HG03342 (cell line): ENCODE data around the gene TUBA4A.
A peak's percentile ranks its signal among the peaks of the same experiment; 100 is the strongest.

Experiments
- ATAC-seq: cut with Tn5 transposase; IDR thresholded peaks from one replicate; pipeline ENCODE4 v1.9.1; 2021; ENCODE audit warnings: mild to moderate bottlenecking, moderate library complexity; ENCODE audit not compliant: unreplicated experiment

TUBA4A gene

DNA sequence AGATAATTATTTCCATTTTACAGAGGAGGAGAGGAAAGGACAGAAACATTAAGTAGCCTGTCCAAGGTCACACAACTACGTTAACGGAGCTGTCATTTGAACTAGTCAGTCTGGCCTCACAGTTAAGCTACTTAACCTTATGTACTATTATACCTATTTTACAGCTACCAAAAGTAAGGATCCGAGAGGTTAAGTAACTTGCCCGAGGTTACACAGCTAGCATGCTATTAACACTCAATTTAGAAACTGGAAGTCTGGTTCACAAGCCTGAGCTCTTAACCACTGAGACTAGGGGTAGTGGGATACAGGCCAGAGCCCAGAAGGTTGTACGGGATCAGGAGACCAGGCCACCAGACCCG, 8.9 kb downstream of the TUBA4A start:
- no peak for ATAC-seq

DNA sequence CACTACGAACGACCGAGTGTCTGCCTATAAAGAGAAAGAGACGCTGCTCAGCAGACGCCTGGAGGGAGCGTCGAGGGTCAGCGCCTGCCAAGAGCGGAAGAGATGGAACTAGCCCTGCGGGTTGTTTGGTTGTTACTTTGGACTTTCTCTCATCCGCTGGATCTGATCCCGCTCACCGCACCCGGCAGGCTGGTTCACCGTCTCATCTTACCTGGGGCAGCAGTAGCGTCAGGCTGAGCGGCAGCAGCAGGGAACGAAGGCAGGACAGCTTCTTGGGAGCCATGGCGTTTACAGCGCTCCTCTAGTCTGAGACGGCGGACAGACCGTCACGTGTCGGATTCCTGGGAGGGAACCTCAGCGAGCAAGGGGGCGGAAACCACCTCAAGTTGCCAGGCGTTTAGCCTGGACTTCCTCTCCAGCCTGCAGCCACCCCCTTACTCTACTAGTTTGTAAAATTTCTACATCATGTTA, 10.4 kb downstream of the TUBA4A start:
- ATAC-seq = no peak

DNA sequence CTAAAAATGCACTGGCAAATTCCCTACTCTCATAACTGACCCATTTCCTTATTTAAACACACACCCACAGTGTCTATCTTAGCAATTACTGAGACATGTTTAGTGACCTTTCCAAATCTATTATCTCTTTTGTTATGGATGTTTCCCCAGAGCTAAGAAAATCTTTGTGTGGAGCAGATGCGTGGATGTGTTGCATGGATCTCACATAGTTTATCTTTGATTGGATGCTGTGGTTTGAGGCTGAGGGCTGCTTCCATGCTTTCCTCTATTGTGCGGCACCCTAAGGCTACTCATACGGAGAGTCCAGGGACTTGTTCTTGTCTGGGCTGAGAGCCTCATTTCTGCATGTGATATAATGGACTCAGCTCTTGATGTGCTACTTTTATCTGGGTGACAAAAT, 19.4 kb downstream of the TUBA4A start:
- ATAC-seq = no peak

DNA sequence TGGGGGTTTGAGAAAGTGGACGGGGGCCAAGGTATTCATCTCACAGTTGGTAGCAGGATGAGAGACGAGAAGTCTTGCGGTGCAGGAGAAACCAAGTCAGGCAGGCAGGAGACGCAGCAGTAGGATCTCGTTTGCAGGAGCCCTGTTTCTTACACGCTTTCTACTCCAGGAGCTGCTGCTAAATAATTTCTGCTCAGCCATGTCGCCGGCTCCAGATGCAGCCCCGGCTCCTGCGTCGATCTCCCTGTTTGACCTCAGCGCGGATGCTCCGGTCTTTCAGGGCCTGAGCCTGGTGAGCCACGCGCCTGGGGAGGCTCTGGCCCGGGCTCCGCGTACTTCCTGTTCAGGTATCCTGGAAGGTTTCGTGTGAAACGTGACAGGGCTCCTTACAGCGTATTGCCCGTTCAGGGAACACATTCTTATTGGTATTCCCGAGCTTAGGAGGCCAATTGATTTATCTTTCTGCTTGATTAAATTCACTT, 23.6 kb downstream of the TUBA4A start:
- peak; percentile 20 for ATAC-seq

DNA sequence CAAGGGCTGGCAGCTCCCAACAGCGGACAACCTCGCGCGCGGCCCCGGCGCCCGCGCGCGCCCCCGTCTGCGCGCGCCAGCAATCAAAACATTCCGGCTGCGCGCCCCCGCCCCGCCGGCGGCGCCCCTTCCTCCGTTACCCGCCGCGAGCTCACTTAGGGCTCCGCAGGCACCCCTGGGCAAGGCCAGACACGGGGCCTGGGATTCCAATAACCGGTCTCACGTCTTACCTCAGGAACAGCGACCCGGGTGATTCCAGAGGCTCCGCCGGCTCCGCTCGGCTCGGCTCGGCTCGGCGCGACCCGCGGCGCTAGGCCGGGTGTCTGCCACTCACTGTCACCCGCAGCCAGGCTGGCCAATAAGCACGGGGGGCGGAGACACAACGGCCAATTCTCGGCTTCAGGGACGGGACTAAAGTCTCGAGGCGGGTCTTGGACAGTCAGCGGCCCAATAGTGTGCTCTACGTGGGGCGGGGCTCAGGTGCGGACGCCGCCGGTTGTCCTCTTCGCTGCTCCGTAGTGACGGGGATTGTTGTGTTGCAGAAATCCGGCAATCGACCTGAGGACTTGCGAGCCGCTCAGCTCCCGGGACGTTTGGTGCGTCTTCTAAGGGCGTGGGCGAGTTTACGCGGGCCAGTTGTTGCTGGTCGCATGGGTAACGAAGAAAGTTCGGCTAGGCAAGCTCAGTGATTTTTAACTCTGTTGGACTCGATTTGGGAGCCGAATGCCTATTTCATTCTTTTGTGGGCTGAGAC, 24.2 kb downstream of the TUBA4A start, which contains the start of the genes ANKZF1 and ATG9A:
TSS of gene ANKZF1 (plus strand) at position 502 of the 754 bp plus-strand sequence. CDS start 452 bp downstream, outside the sequence.
TSS of gene ATG9A (minus strand) at position 332 of the 754 bp plus-strand sequence. CDS start 1,612 bp downstream, outside the sequence.
- peak; percentile 96 for ATAC-seq

DNA sequence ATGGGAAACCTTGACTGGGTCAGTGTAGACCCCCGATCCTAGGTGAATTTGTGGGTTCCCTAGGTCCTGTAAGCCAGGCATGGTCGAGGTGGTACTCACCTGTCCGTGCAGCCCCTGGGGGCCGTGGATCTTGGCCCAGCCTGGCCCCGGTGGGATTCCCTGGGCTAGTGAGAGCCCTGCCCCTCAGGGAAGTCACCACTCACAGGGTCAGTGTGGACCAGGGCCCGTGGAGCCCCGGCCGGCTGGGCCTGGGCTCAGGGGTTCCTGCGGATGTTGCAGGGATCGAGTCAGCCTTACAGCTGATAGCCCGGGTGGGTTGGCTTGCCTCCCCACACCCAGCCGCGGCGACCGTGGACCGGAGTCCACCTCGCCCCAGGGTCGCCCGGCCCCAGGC, 24.8 kb downstream of the TUBA4A start:
- no peak for ATAC-seq

DNA sequence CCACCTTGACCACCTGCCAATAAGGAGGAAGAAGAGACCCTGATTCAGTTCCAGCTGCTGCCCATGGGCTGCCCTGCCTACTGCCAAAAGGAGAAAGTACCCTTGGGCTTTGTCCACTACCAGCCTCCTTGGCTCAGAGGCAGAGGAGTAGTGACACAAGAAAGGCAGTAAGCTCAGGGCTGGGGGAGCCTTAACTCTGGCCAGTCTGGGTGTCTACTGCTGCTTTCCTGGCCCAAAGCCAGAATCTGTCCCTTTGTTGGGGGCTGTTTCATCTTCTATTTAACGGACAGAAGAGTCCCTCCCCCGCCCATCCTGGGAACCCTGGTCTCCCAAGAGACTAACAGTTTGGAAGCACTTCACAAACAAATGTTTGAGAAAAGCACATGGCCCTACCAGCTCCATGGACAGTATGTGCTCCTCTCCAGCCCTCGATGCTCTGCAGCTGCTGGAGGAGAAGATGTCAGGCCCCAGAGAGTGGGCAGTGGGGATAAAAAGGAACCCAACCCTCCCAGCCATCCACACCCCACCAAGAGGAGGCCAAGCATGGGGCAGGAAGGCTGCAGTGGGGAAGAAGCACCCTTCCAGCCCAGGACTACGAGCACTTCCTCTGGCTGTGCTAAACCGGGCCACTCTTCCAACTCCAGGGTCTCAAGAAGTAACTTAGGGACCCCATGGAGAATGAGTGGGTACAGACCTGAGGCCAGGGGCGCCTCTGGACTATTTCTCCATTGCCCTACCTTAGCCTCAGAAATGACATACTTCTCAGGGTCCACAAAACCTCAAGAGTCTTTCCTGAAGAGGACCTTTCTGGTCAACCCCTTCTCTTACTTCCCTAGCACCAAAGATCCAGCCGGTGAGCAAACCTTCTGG, 25.4 kb downstream of the TUBA4A start:
- ATAC-seq = no peak

DNA sequence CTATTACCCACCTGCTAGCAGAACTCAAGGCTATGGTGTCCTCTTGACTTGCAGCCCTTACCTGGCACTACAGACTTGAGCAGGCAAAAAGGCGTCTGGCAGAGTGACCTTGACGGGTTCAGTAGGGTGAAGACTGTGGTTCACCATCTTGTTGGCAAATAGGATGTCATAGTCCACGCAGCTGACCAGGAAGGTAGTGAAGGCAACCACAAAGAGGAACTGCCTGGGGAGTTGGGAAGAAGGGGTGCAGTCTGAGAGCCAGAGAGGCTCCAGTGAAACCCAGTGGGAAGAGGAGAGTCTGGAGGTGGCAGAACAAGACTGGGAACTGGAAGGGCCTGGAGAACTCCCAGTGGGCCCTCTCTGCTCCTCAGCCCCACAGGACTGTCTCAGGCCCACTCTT, 28.4 kb downstream of the TUBA4A start:
- ATAC-seq = no peak

DNA sequence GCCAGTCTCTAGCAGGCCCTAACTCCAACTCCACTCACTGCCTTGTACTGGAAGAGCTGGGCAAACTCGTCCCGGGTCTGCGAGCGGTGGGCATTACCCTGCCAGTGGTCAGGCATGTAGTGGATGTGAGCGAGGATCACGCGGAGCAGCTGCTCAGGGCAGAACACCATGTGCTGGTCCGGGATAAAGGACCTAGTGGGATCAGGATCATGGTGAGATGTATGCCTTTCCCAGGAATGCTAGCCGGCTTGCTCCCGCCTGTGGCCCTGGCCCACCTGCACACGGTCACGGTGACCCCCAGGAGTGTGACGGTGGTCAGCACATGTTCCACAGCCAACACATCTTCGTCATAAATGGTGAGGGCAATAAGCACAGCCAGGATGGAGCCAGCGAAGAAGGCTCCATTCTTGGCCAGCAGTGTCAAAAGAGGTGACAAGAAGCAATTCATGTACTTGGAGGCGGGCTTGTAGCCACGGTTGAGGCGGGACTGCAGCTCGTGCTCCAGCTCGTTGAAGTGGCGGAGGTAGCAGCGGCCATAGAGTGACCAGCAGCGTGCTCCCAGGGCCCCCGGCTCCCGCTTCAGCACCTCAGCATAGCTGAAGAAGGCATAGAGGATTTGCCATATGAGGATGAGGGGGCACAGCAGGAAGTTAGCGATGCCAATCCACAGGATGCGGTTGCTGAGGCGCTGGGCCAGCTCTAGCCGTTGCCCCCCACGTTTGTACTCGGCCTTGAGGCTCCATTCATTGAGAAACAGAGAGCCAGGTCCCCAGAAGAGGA, 29.7 kb downstream of the TUBA4A start:
- no peak for ATAC-seq

DNA sequence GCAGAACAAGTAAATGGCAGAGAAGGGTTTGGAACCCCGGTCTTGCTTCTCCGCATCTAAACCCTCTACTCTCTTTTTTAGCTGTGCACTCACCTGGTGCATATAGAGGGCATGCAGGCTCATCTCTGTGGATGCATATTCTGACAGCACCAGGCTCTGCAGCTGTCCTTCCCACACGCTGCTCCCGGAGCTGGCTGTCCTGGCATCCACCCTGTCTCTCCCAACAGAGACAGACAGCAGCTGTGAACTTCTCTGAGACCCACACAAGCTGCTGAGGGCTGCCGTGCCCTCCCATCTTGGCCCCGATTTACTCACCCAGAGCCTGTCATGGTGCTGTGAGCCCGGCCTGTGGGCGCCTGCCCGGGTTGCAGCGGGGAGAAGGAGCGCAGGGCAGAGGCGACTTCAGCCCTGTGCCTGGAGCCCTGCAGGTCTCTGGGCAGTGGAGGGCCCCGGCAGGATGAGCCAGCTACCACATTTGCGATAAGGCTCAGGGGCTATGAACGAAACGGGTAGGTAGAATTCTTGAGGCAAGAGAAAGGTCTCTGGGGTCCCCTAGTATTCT, 31.7 kb downstream of the TUBA4A start:
- no peak for ATAC-seq

DNA sequence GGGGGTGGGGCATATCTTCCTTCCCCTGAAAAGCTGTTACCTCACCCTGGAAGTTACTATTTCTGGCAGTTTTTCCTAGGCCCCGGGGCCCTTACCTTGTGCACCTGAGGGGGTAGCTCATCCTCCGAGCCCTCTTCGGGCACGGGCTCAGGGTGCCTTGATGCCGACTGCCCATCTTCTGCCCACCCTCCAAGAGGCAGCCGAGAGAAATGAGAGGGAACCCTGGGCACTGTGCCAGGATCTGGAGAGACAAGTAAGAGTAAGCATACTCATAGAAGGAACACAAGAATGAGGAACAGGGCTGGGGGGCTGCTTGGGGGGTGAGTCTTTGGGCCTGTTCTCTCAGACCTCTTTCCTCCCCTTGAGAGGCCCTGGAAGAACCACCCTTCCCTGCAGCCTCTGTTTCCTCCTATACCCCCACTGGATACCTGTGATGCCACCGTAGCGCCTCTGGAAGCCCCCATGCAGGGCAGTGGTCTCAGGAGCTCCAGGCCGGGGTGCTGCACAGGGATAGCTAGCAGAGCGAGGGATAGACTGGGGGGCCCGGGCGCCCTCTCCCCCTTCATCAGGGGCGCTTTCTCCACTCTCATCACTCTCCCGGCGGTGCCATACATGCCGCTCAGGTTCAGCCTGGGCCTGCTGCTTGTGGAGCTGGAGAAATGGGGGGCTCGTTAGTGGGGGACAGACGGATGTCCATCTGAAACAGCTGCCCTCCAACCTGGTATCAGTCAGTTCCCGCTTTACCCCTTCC, 32.9 kb downstream of the TUBA4A start:
- no peak for ATAC-seq

DNA sequence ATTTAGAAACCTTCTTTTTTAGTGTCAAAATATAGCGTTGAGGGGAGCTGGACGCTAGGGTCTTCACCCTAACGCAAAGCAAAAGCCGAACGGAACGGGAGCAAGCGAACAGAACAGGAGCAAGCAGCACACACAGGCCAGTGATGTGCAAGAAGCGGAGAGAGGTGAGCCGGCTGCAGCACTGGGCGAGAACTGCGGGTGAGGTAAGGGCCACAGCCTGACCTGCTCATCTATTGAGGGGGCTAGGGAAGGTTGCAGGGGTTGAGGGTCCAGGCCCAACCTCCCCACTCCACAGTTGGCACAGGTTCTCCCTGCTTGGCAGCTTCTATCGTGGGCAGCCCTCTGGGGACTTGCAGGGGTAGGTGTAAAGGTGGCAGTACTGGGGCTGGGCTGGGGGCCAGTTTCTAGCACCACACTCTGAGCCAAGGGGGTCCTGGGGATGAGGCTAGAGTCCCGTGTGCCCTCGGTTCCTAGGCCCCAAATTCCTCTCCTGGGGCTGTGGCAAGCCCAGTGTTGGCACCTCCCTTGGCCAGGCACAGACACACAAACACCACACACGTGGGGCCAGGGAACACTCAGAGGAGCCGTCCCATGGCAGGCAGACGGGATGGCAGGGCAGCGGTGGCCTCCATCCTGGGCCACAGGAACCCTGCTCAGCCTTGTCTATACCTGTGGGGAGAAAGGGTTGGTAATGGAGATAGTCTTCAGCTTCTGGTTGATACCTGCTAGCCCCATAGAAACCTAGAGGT, 33.8 kb downstream of the TUBA4A start:
- no peak for ATAC-seq

DNA sequence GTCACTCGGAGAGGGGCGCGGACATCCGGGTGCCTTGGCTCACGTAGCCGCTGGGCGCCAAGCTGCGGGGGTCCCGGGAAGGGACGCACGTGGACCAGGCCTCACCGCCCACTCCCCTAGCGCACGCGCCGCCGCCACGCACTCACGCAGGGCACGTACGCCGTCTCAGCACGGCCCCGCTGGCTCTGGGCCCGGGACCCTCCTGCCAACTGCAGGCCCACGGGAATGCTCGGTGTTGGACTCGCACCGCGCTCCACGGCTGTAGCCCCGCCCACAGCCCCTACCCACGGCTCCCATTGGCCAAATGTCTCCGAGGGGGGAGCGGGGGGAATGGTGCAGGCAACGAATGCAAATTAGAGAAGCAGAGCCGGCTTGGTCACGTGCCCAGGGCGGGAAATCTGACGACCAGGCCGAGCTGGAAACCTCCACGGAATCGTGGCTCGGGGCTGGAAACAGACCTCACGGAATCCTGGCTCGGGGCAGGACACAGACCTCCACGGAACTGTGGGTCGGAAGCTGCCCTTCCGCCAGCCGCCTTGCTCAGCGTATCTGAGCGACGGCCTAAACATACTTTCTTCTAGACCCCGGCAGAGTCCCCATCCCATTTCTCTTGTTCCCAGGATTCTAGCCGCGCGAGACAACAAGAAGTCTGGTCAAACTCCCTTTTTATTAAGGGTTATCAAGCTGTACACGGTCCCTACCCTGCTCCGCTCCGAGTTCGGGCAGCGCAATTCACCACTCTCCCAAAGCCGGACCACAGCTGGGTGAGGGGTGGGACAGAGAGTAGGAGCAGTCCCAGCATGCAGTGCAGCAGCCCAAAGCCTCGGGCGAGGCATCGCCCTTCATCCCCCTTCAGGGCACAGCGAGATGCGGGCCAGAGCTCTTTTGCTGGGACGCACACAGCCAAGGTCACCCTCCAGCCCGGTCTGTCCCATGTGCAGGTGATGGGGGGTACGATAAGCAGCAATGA, 34.7 kb downstream of the TUBA4A start, which contains the start of gene ABCB6:
TSS of gene ABCB6 (minus strand) at position 227 of the 970 bp plus-strand sequence. CDS start 285 bp downstream, outside the sequence.
- peak; percentile 76 for ATAC-seq

DNA sequence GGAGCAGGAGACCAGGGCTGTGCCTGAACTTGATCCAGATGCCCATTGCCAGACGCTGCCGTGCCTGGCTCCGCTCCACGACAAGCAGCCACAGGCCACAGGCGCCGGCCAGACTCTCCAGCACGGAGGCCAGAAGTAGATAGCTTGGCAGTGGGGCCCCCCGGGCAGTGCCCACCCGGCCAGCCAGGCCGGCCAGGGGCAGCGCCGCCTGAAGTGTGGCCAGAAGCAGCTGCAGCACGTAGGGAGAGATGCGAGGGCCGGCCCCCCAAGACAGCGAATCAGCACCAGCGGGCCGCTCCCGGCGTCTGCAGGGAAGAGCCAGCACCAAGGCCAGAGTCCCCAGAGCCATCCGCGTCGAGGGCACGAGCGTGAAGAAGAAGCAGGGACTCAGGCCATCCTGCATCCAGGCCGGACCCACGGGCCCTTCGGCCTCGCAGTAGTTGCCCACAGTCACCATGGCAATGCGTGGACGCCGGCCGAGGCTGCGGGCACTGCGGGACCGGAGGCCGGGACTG, 35.4 kb downstream of the TUBA4A start:
- ATAC-seq = peak; percentile 24

DNA sequence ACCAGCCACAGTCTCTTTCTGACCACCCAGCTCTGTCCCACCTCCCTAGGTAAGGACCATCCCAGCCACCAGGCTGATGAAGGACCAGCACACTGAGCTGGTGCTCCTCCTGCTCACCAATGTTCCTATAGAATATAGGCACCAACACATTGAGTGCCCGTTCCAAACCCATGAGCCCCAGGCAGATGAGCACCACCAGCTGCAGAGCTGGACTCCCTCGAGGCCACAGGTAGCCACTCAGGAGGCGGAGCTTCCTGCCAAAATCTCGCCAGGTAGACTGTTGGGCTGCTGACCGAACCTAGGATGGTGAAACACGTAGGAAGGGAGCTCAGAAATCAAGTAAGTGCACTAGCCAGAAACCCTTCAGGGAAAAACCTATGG, 37.2 kb downstream of the TUBA4A start:
- ATAC-seq = no peak

DNA sequence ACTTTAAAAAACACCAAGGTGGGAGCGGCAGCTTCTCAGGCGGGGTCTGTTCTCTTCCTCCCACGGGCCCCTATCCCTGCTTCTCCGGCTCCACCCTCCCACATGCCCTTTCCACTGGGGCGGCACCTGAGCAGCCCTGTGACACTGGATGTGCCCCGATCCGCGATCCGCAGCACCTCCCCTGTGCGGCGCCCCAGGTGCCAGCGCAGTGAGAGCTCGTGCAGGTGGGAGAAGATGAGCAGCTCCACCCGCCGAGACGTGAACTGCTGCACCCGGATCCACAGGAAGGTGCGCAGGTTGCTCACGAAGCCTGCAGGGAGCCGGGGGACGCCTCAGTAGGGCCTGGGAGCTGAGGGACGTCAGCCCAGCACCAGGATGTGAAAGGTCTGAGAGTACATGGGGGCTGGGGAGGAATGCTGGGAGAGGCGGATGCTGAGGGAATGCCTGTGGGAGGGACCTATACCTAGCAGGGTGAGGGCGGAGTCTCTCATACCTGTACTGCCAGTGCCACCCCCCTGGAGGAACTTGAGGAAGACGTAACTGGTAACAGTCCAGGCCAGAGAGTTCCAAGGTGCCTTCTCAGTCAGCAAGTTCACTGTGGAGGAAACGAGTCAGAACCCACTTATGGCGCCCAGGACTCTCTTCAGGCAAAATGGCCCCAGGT, 37.7 kb downstream of the TUBA4A start:
- ATAC-seq = no peak

DNA sequence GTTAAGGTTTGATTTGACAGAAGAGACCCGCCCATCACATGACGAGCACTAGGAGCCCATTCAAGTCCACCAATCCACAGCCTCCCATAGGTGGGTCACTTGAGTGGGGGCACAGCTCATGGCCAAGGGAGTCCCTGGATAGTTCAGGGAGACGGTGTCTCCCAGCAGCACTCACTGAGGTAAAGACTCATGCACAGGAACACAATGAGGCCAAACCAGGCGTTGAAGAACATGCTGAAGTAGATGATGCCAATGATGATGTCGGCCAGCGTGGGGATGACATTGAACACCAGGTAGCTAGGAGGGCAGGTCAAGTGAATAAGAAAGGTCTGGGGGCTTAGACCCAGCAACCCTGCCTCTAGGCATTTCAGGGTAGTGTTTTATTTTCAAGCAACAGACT, 38.9 kb downstream of the TUBA4A start:
- no peak for ATAC-seq
